Measurements from ENCODE around the gene SYNDIG1.

The SYNDIG1 gene

GRCh38 chr20:24456398-24456781 is 13.0 kb upstream of the SYNDIG1 start:
- Mint-ChIP-seq H3K9me3 (no peaks in the 10 kb centered on the region), H3K4me1 (ENCODE audit: low read depth) (peaks cover 4% of the 10 kb centered on the region), H3K36me3 (ENCODE audit: low read depth) (no peaks in the 10 kb centered on the region), H3K27ac (no peak overlapping the region), H3K27me3 (no peaks in the 10 kb centered on the region), H3K4me3 (no peak overlapping the region)

- Mint-ChIP-seq H3K9me3 (no peaks in the 10 kb centered on the region), H3K27ac (no peak overlapping the region), H3K4me1 (ENCODE audit: low read depth) (peaks cover 4% of the 10 kb centered on the region), H3K4me3 (no peak overlapping the region), H3K36me3 (ENCODE audit: low read depth) (no peaks in the 10 kb centered on the region), H3K27me3 (no peaks in the 10 kb centered on the region)
Measured at GRCh38 chr20:24458436-24458835, 11.0 kb upstream of the SYNDIG1 start.

GRCh38 chr20:24459733-24460132 is 9.7 kb upstream of the SYNDIG1 start:
- Mint-ChIP-seq H3K4me1 (ENCODE audit: low read depth) (no peaks in the 10 kb centered on the region), H3K36me3 (ENCODE audit: low read depth) (no peaks in the 10 kb centered on the region), H3K4me3 (no peak overlapping the region), H3K9me3 (no peaks in the 10 kb centered on the region), H3K27ac (no peak overlapping the region), H3K27me3 (no peaks in the 10 kb centered on the region)

GRCh38 chr20:24460712-24461111 is 8.7 kb upstream of the SYNDIG1 start:
- Mint-ChIP-seq H3K36me3 (ENCODE audit: low read depth) (no peaks in the 10 kb centered on the region), H3K27me3 (no peaks in the 10 kb centered on the region), H3K27ac (no peak overlapping the region), H3K4me1 (ENCODE audit: low read depth) (no peaks in the 10 kb centered on the region), H3K4me3 (no peak overlapping the region), H3K9me3 (no peaks in the 10 kb centered on the region)

- Mint-ChIP-seq H3K27me3 (peaks cover 4% of the 10 kb centered on the region), H3K4me1 (ENCODE audit: low read depth) (no peaks in the 10 kb centered on the region), H3K27ac (no peak overlapping the region), H3K9me3 (no peaks in the 10 kb centered on the region), H3K36me3 (ENCODE audit: low read depth) (no peaks in the 10 kb centered on the region), H3K4me3 (no peak overlapping the region)
Measured at GRCh38 chr20:24461848-24462247, 7.6 kb upstream of the SYNDIG1 start.

- Mint-ChIP-seq H3K27ac (no peak overlapping the region), H3K4me1 (ENCODE audit: low read depth) (no peaks in the 10 kb centered on the region), H3K4me3 (no peak overlapping the region), H3K9me3 (no peaks in the 10 kb centered on the region), H3K27me3 (peaks cover 9% of the 10 kb centered on the region), H3K36me3 (ENCODE audit: low read depth) (no peaks in the 10 kb centered on the region)
Measured at GRCh38 chr20:24462460-24463010, 6.9 kb upstream of the SYNDIG1 start.

- H3K36me3 Mint-ChIP-seq (ENCODE audit: low read depth): no peaks in the 10 kb centered on the region
- no peak overlapping the region for H3K4me3 Mint-ChIP-seq
- H3K4me1 Mint-ChIP-seq (ENCODE audit: low read depth): no peaks in the 10 kb centered on the region
- H3K27me3 Mint-ChIP-seq: peaks cover 23% of the 10 kb centered on the region
- no peak overlapping the region for H3K27ac Mint-ChIP-seq
- no peaks in the 10 kb centered on the region for H3K9me3 Mint-ChIP-seq
Measured at GRCh38 chr20:24465159-24465558, 4.3 kb upstream of the SYNDIG1 start.

- H3K27me3 Mint-ChIP-seq: peaks cover 28% of the 10 kb centered on the region
- H3K4me3 Mint-ChIP-seq: no peak overlapping the region
- H3K36me3 Mint-ChIP-seq (ENCODE audit: low read depth): no peaks in the 10 kb centered on the region
- no peaks in the 10 kb centered on the region for H3K9me3 Mint-ChIP-seq
- peaks cover 4% of the 10 kb centered on the region for H3K4me1 Mint-ChIP-seq (ENCODE audit: low read depth)
- no peak overlapping the region for H3K27ac Mint-ChIP-seq
Measured at GRCh38 chr20:24465730-24466129, 3.7 kb upstream of the SYNDIG1 start.

- Mint-ChIP-seq H3K27me3 (peaks cover 53% of the 10 kb centered on the region), H3K27ac (no peak overlapping the region), H3K9me3 (no peaks in the 10 kb centered on the region), H3K4me1 (ENCODE audit: low read depth) (peaks cover 11% of the 10 kb centered on the region), H3K4me3 (no peak overlapping the region), H3K36me3 (ENCODE audit: low read depth) (no peaks in the 10 kb centered on the region)
Measured at GRCh38 chr20:24468401-24469115, 871 bp upstream of the SYNDIG1 start.

GRCh38 chr20:24469894-24470745 is 691 bp downstream of the SYNDIG1 start:
- no peak overlapping the region for H3K27ac Mint-ChIP-seq
- H3K36me3 Mint-ChIP-seq (ENCODE audit: low read depth): no peaks in the 10 kb centered on the region
- peaks cover 11% of the 10 kb centered on the region for H3K4me1 Mint-ChIP-seq (ENCODE audit: low read depth)
- H3K9me3 Mint-ChIP-seq: no peaks in the 10 kb centered on the region
- peak overlapping the region; percentile 39 for H3K4me3 Mint-ChIP-seq
- peaks cover 65% of the 10 kb centered on the region for H3K27me3 Mint-ChIP-seq

GRCh38 chr20:24470746-24471582 is 1.5 kb downstream of the SYNDIG1 start:
- Mint-ChIP-seq H3K9me3 (no peaks in the 10 kb centered on the region), H3K27ac (no peak overlapping the region), H3K4me3 (peak overlapping the region; percentile 39), H3K4me1 (ENCODE audit: low read depth) (peaks cover 11% of the 10 kb centered on the region), H3K36me3 (ENCODE audit: low read depth) (no peaks in the 10 kb centered on the region), H3K27me3 (peaks cover 65% of the 10 kb centered on the region)

GRCh38 chr20:24472426-24472825 is 3.0 kb downstream of the SYNDIG1 start:
- Mint-ChIP-seq H3K4me3 (no peak overlapping the region), H3K9me3 (no peaks in the 10 kb centered on the region), H3K36me3 (ENCODE audit: low read depth) (no peaks in the 10 kb centered on the region), H3K27ac (no peak overlapping the region), H3K27me3 (peaks cover 57% of the 10 kb centered on the region), H3K4me1 (ENCODE audit: low read depth) (peaks cover 11% of the 10 kb centered on the region)

GRCh38 chr20:24473435-24474223 is 4.2 kb downstream of the SYNDIG1 start:
- no peaks in the 10 kb centered on the region for H3K9me3 Mint-ChIP-seq
- no peak overlapping the region for H3K4me3 Mint-ChIP-seq
- peaks cover 45% of the 10 kb centered on the region for H3K27me3 Mint-ChIP-seq
- H3K27ac Mint-ChIP-seq: no peak overlapping the region
- H3K4me1 Mint-ChIP-seq (ENCODE audit: low read depth): peaks cover 11% of the 10 kb centered on the region
- no peaks in the 10 kb centered on the region for H3K36me3 Mint-ChIP-seq (ENCODE audit: low read depth)

Data from stimulated activated naive CD8-positive, alpha-beta T cell treated with anti-CD3 and anti-CD28 coated beads, Interleukin-15, Interleukin-2, amounts not matched to agents 100 ng/mL and 50 ng/mL, for 24 hours (primary cell).